ENCODE measurements around the gene OVCH1. TPM values are rescaled to one million over a fixed set of nuclear protein-coding genes. Genes with fewer than 3 reads are reported as not detected.

OVCH1 gene
- total RNA-seq, 1 experiment from 2014 or later: not detected

DNA sequence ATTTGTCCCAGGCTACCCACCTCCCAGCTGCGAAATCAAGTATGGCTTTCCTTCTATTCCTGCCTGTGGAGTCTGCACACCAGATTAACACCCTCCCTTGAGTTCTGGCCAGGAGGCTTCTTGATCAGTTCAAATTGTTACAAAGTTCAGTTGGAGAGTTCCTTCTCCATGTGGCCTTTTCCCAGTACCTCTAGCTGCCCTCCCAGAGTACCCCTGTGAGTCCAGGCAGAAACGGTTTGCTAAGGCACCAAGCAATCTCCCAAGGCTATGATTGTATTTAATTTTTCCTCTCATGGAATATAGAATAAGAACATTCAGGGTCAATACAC, 66.8 kb downstream of the OVCH1 start:
- DNase-seq: no peak
- no CpG with 5 or more reads among the region's 2 CpGs for WGBS (ENCODE audit: extremely low coverage, insufficient read length, low lambda C conversion rate)
- no peaks in the 10 kb centered on the region for H3K27me3 ChIP-seq (ENCODE audit: insufficient read depth, low read length)
- no peak overlapping the region for H2BK5ac ChIP-seq (ENCODE audit: insufficient read length, low read length)
- H2BK15ac ChIP-seq (ENCODE audit: low read depth, low read length): no peak overlapping the region
- no peak overlapping the region for H4K91ac ChIP-seq (ENCODE audit: insufficient read length, low read depth, low read length)
- H2AK5ac ChIP-seq (ENCODE audit: insufficient read length, low read length): no peak overlapping the region
- no peak overlapping the region for H2BK120ac ChIP-seq (ENCODE audit: low read depth, low read length, poor library complexity, severe bottlenecking)
- H3K9me3 ChIP-seq (ENCODE audit: control insufficient read depth, low read depth, low read length): no peaks in the 10 kb centered on the region
- no peak overlapping the region for H3K4me3 Mint-ChIP-seq
- no peaks in the 10 kb centered on the region for H3K36me3 Mint-ChIP-seq (ENCODE audit: insufficient read depth in 1 of 3, low read depth in 3 of 3)
- no peak overlapping the region for H2BK12ac ChIP-seq (ENCODE audit: insufficient read length, low read depth, low read length)
- TF ChIP-seq, protein P1, sequence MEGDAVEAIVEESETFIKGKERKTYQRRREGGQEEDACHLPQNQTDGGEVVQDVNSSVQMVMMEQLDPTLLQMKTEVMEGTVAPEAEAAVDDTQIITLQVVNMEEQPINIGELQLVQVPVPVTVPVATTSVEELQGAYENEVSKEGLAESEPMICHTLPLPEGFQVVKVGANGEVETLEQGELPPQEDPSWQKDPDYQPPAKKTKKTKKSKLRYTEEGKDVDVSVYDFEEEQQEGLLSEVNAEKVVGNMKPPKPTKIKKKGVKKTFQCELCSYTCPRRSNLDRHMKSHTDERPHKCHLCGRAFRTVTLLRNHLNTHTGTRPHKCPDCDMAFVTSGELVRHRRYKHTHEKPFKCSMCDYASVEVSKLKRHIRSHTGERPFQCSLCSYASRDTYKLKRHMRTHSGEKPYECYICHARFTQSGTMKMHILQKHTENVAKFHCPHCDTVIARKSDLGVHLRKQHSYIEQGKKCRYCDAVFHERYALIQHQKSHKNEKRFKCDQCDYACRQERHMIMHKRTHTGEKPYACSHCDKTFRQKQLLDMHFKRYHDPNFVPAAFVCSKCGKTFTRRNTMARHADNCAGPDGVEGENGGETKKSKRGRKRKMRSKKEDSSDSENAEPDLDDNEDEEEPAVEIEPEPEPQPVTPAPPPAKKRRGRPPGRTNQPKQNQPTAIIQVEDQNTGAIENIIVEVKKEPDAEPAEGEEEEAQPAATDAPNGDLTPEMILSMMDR (conservative IDR thresholded peaks at IDR 0.05): no peak
- H3K4ac ChIP-seq (ENCODE audit: low read depth, low read length): no peak overlapping the region
- peaks cover 10 to 11% of the 10 kb centered on the region in 2 experiments for H3K4me1 Mint-ChIP-seq
- no peak overlapping the region for H3K23ac ChIP-seq (ENCODE audit: insufficient read length, low read depth, low read length)
- no peaks in the 10 kb centered on the region for H3K4me1 ChIP-seq (ENCODE audit: insufficient read depth, low read length)
- H3K23me2 ChIP-seq (ENCODE audit: insufficient read length, low read depth, low read length, poor library complexity, severe bottlenecking): no peaks in the 10 kb centered on the region
- no peaks in the 10 kb centered on the region for H3K27me3 Mint-ChIP-seq (ENCODE audit: low read depth)
- no peak overlapping the region for H4K8ac ChIP-seq (replicated peaks; ENCODE audit: insufficient read length, low read depth, low read length)
- no peak overlapping the region for H3K18ac ChIP-seq (ENCODE audit: insufficient read length, low read depth, low read length)
- no peaks in the 10 kb centered on the region for H3K79me1 ChIP-seq (ENCODE audit: insufficient read depth, low read depth, low read length, poor library complexity, severe bottlenecking)
- no peak overlapping the region for H3K27ac ChIP-seq (ENCODE audit: insufficient read length, low read depth, low read length)
- no peak overlapping the region for H2BK20ac ChIP-seq (ENCODE audit: low read depth, low read length, poor library complexity, severe bottlenecking)
- H3K79me2 ChIP-seq (ENCODE audit: insufficient read depth, low read length): no peaks in the 10 kb centered on the region
- no peak overlapping the region for H4K5ac ChIP-seq (ENCODE audit: insufficient read length, low read depth, low read length)
- H4K20me1 ChIP-seq (ENCODE audit: control insufficient read depth, insufficient read depth, insufficient read length): no peaks in the 10 kb centered on the region
- no peak overlapping the region for H3K9ac ChIP-seq (ENCODE audit: extremely low read depth, insufficient read length, low read length)
- no peak overlapping the region for H3K56ac ChIP-seq (ENCODE audit: insufficient read length, low read depth, low read length)
- peak overlapping the region; percentile 45; the same call in 1 of the 2 replicates for H3K14ac ChIP-seq (ENCODE audit: insufficient read depth, low read length)
- no peak overlapping the region for H3T11ph ChIP-seq (ENCODE audit: low read length)
- peak overlapping the region; percentile 8 to 94 (median 86); a peak in 5 of 7 replicates for H3K27ac Mint-ChIP-seq
- H2AFZ ChIP-seq (ENCODE audit: low read length): no peak overlapping the region
- H3K9me3 Mint-ChIP-seq: no peaks in the 10 kb centered on the region; a peak in 1 of 5 replicates
- no peak overlapping the region for H3K4me2 ChIP-seq (ENCODE audit: insufficient read depth, insufficient read length, low read length)
